Ishikawa (cell line): Measurements from ENCODE around the gene NBPF4.

Experiments
- CEBPB ChIP-seq: IDR thresholded peaks from 2 replicates; pipeline ENCODE4 v1.6.1; 2012
- EGR1 ChIP-seq: IDR thresholded peaks from 2 replicates; pipeline ENCODE4 v1.6.1; 2012
- EP300 ChIP-seq: IDR thresholded peaks from 2 replicates; pipeline ENCODE4 v1.6.1; 2012; ENCODE audit warnings: borderline replicate concordance
- FOXM1 ChIP-seq: IDR thresholded peaks from 2 replicates; pipeline ENCODE4 v1.6.1; 2012; ENCODE audit warnings: low read depth, borderline replicate concordance
- RAD21 ChIP-seq: IDR thresholded peaks from 2 replicates; pipeline ENCODE4 v1.6.1; 2012; ENCODE audit warnings: low read depth
- REST ChIP-seq: IDR thresholded peaks from 2 replicates; pipeline ENCODE4 v1.6.1; 2012; ENCODE audit warnings: low read depth, mild to moderate bottlenecking
- TAF1 ChIP-seq: IDR thresholded peaks from 2 replicates; pipeline ENCODE4 v1.6.1; 2012; ENCODE audit warnings: low read depth, mild to moderate bottlenecking
- YY1 ChIP-seq: IDR thresholded peaks from 2 replicates; pipeline ENCODE4 v1.6.1; 2012; ENCODE audit warnings: low read depth
- ZBTB7A ChIP-seq: IDR thresholded peaks from 2 replicates; pipeline ENCODE4 v1.6.1; 2012; ENCODE audit warnings: low read depth

GRCh38 chr1:108190001-108190634 is 53.8 kb downstream of the NBPF4 start:
- TF ChIP-seq ZBTB7A (no peak), TAF1 (no peak), REST (no peak), FOXM1 (no peak), EP300 (no peak), RAD21 (no peak), YY1 (no peak), CEBPB (no peak), EGR1 (no peak)
